AG09319 (cell line): ENCODE measurements around the gene ALAD.
"Not testable (repeated sequence)": the region's sequence is repeated elsewhere in the genome, so short reads cannot be mapped to it uniquely, and the experiment has no call there.

Source experiments
- DNase-seq: peaks from one replicate; pipeline ENCODE4 v3.0.0-alpha.2; 2010; ENCODE audit warnings: low read depth; ENCODE audit errors: extremely low read depth
- TF ChIP-seq, protein P1 (sequence below): IDR thresholded peaks from 2 replicates; pipeline ENCODE4 v1.5.1; 2011; ENCODE audit warnings: low read depth, mild to moderate bottlenecking, inconsistent platforms, low read length, moderate library complexity

Gene ALAD

DNA sequence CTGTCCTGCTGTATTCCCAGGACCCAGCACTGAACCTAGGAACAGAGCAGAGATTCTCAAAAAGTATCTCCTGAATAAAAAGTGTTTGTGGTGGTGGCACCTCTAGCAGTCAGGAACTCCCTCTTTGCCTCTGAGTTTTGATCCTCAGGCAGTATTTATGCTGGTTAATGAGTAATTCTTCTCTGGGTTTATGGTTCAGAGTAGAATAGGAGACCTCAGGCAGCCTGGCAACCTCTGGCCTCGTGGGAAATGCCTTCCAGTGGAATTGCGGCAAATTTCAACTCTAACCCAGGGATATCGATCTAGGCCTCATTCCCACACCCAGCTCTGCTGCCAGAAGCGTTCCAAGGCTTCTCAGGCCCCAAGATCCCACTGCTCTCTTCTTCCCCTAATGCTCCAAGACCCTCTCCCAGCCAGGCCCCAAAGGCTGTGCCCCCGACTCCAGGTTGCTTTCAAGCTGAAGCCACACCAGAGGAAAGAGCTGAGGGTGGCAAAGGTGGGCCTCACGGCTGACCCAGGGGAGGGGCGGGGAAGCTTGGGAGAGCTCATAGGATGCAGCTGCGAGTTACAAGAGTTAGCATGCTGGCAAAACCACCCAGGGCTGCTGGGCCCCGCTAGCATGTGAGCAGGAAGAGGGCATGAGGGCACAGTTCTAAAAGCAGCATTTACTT, 13.4 kb downstream of the ALAD start:
- DNase-seq, result no peak

DNA sequence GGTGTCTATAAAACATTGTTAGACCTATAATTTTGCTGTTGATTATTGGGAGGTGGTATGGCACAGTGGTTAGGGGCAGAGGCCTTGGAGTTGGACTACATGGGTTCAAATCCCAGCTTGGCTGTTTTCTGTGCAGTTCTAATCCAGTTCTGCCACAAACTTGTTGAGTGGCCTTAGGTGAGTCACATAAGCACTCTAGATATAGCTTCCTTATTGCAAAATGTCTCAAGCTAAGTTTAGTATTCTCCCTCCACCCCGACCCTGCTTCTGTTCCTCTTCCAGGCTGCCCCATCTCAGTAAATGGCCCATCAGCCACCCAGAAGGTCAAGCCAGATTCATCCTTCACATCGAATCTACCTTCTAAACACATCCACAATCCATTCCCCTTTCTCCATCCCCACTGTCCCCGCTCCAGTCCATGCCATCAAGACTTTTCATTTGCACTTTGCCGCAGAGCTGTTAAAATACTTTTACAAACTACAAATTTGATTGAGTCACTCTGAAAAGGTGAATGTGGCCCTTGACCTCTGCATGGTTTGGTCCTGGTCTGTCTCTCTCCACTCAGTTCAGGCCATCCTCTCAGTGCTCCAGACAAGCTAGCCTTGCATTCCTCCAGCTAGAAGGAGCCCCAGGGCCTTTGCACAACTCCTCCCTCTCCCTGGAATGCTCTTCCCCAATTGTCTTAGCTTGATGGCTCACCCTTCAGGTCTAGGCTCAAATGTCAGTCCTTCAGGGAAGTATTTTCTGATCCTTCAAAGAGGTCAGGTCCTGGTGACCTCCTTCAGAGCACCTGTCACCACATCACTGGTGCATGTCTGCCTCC, 14.3 kb downstream of the ALAD start:
- TF ChIP-seq, protein P1, sequence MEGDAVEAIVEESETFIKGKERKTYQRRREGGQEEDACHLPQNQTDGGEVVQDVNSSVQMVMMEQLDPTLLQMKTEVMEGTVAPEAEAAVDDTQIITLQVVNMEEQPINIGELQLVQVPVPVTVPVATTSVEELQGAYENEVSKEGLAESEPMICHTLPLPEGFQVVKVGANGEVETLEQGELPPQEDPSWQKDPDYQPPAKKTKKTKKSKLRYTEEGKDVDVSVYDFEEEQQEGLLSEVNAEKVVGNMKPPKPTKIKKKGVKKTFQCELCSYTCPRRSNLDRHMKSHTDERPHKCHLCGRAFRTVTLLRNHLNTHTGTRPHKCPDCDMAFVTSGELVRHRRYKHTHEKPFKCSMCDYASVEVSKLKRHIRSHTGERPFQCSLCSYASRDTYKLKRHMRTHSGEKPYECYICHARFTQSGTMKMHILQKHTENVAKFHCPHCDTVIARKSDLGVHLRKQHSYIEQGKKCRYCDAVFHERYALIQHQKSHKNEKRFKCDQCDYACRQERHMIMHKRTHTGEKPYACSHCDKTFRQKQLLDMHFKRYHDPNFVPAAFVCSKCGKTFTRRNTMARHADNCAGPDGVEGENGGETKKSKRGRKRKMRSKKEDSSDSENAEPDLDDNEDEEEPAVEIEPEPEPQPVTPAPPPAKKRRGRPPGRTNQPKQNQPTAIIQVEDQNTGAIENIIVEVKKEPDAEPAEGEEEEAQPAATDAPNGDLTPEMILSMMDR, result no peak
- DNase-seq, result no peak

More for the DNA sequence above, 13.4 kb downstream of the ALAD start:
- TF ChIP-seq, protein P1, result no peak

DNA sequence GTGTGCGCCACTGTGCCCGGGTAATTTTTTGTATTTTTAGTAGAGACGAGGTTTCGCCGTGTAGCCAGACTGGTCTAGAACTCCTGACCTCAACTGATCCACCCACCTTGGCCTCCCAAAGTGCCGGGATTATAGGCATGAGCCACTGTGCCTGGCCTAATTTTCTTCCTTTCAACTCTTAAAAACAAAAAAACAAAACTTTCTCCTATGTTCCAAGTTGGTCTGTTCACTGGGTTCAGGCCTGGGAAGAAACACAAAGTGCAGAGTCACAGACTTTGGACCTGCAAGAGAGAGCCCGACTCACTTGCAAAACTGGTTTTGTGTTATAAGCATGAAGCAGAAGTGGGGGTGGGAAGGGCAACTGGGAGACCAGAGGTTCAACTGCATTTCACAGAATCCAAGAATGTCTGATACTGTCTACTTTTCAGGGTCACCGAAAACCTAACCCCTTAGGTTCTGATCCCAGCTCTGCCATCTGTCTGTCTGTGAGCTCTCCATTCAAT, 19.1 kb downstream of the ALAD start:
- no peak for DNase-seq

DNA sequence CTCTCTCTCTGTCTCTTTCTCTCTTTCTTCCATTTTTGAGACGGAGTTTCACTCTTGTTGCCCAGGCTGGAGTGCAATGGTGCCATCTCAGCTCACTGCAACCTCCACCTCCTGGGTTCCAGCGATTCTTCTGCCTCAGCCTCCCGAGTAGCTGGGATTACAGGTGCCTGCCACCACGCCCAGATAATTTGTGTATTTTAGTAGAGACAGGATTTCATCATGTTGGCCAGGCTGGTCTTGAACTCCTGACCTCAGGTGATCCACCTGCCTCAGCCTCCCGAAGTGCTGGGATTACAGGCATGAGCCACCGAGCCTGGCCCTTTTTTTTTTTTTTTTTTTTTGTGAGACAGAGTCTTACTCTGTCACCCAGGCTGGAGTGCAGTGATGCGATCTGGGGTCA, 19.6 kb downstream of the ALAD start:
- not testable (repeated sequence) for DNase-seq

More for the DNA sequence above, 19.1 kb downstream of the ALAD start:
- TF ChIP-seq, protein P1, result no peak

DNA sequence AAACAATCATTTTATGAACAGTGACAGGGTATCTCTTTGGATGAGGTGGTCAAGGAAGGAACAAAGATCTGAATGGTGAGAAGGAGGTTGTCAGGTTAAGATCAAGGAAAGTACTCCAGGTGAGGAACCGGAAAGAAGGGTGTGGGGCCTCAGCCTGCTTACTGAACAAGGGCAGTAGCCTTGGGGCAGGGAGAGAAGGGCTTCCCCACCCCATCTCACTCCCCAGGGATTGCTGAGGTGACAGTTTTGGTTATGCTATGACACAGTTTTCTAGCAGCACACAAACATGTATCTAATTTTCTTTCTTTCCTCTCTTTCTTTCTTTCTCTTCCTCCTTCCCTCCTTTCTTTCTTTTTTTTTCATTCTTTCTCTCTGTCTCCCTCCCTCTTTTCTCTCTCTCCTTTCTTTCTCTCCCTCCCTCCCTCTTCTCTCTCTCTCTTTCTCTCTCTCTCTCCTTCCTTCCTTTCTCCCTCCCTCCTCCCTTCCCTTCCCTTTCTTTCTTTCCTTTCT, 20.2 kb downstream of the ALAD start:
- TF ChIP-seq, protein P1, result no peak
- DNase-seq, result no peak

DNA sequence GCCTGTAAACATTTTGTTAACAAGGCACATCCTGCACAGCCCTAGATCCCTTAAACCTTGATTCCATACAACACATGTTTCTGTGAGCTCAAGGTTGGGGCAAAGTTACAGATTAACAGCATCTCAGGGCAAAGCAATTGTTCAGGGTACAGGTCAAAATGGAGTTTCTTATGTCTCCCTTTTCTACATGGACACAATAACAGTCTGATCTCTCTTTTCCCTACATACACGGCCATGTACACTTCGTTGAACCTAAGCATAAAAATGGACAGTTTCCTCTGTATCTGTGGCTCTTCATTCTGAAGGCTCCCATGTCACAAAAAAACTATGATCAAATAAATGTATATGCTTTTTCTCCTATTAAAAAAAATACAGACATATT, 21.3 kb downstream of the ALAD start:
- DNase-seq, result not testable (repeated sequence)

DNA sequence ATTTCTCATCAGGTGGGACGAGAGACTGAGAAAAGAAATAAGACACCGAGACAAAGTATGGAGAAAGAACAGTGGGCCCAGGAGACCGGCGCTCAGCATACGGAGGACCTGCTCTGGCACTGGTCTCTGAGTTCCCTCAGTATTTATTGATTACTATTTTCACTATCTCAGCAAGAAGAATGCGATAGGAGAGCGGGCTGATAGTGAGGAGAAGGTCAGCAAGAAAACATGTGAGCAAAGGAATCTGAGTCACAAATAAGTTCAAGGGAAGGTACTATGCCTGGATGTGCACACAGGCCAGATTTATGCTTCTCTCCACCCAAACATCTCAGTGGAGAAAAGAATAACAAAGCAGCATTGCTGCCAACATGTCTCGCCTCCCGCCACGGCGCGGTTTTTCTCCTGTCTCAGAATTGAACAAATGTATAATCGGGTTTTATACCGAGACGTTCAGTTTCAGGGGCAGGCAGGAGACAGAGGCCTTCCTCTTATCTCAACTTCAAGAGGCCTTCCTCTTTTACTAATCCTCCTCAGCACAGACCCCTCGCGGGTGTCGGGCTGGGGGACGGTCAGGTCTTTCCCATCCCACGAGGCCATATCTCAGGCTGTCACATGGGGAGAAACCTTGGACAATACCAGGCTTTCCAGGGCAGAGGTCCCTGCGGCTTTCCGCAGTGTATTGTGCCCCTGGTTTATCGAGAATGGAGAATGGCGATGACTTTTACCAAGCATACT, 21.8 kb downstream of the ALAD start:
- DNase-seq, result not testable (repeated sequence)

DNA sequence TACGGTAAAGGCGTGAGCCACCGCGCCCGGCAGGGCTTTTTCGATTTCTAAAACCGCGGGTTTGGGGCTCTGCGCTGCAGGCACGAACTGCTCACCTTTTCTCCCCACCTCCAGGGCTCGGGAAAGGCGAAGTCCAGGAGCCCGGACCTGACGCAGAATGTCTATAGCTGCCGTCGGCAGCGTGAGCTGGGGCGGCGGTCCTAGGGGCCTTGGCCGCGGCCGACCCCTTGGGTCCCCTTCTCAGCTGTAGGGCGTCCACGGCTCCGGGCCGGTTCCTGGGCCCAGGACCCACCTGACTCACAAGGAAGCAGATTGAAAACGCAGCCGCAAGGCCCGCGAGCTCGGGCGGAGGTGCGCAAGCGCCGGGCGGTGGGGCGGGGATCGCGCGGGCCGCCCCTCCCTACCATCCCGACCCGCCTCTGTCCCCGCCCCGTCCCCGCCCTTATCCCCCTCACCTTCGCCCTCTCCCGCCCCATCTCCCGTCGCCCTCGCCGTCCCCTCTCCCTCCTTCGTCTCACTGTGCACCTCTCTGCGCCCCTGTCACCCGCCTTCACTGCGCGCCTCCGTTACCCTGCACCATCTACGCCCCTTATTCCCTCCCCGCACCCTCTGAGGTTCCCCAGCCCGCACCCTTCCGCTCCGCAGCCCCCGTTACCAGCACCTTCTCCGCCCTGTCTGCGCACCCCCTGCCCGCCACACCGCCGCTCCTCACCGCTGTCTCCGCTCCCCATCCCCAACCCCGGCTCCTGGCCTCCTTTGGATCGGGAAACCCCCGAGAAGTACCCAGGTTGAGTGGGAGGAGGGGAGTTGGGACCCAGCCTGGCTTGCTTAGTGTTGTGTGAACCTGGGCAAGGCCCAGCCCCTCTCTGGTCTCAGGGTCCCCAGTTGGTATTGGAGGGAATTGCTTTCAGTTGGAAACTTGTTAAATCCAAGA, 24.2 kb downstream of the ALAD start, which contains the start of gene HDHD3:
TSS of gene HDHD3 (minus strand) at position 353 of the 934 bp plus-strand sequence. CDS start 2,632 bp downstream, outside the sequence.
- DNase-seq, result peak; percentile 36
- TF ChIP-seq, protein P1, result no peak
